Activated CD4-positive, alpha-beta T cell treated with anti-CD3 and anti-CD28 coated beads for 36 hours (primary cell): ENCODE data around the gene TNRC6A. TPM values are rescaled to one million over a fixed set of nuclear protein-coding genes. Genes with fewer than 3 reads are reported as not detected.
"Not testable (repeated sequence)": the region's sequence is repeated elsewhere in the genome, so short reads cannot be mapped to it uniquely, and the experiment has no call there.

ENCODE experiments used
- ATAC-seq: fragments of 200-7000 bp; cut with Tn5 transposase; one replicate; pipeline ENCODE4 v1.10.0; 2021; ENCODE audit warnings: mild to moderate bottlenecking, moderate library complexity
- CTCF ChIA-PET: fragments of 350-600 bp; sonication (Branson Sonifier 250); formaldehyde crosslinking; loops from one replicate; lab custom pipeline; 2021; ENCODE audit warnings: antibody characterized with exemption; lab: Charles Lee
- POLR2A ChIA-PET: fragments of 350-600 bp; sonication (Branson Sonifier 250); formaldehyde crosslinking; loops from one replicate; lab custom pipeline; 2021; ENCODE audit warnings: antibody characterized with exemption, inconsistent platforms; lab: Charles Lee
- DNase-seq: peaks from one replicate; pipeline ENCODE4 v3.0.0-alpha.2; 2020
- H3K27ac Mint-ChIP-seq: one replicate; pipeline ENCODE4 v1.8.0; 2021; ENCODE audit warnings: mixed read lengths
- H3K27me3 Mint-ChIP-seq: one replicate; pipeline ENCODE4 v1.8.0; 2021; ENCODE audit warnings: mixed read lengths
- H3K36me3 Mint-ChIP-seq: one replicate; pipeline ENCODE4 v1.8.0; 2021; ENCODE audit warnings: low read depth, mixed read lengths
- H3K4me1 Mint-ChIP-seq: one replicate; pipeline ENCODE4 v1.8.0; 2021; ENCODE audit warnings: mixed read lengths
- H3K4me3 Mint-ChIP-seq: one replicate; pipeline ENCODE4 v1.8.0; 2021; ENCODE audit warnings: mild to moderate bottlenecking, moderate library complexity, mixed read lengths
- H3K9me3 Mint-ChIP-seq: one replicate; pipeline ENCODE4 v1.8.0; 2021; ENCODE audit warnings: low read depth, mixed read lengths
- intact Hi-C, 2 experiments: fragments of 100-400 bp; cut with DNase I in 1 of 2; cut with micrococcal nuclease in 1 of 2; formaldehyde crosslinking; loops; one replicate each; pipeline versions ENCODE4 v1.14.2 to v1.15.1; 2022 to 2024; cut with DNase I, micrococcal nuclease
- total RNA-seq, 2 experiments: library from RNA; stranded (reverse); gene quantifications; one replicate each; pipeline ENCODE4 v1.2.3, GENCODE V29; 2021

The TNRC6A gene
- total RNA-seq, 2 experiments from 2014 or later, result 34.6 to 46.1 TPM

DNA sequence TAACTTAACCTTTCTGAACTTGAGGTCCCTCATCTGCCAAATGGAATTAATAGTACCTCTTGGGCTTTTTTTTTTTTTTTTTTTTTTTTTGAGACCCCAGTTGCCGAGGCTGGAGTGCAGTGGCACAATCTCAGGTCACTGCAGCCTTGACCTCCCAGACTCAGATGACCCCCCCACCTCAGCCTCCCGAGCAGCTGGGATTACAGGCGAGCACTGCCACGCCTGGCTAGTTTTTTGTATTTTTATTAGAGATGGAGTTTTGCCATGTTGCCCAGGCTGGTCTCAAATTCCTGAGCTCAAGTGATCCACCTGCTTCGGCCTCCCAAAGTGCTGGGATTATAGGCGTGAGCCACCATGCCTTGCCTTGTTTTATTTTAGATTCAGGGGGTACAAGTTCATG, 83.4 kb downstream of the TNRC6A start:
- H3K27ac Mint-ChIP-seq, ATAC-seq, POLR2A ChIA-PET, H3K4me3 Mint-ChIP-seq, H3K9me3 Mint-ChIP-seq, H3K4me1 Mint-ChIP-seq, H3K27me3 Mint-ChIP-seq, DNase-seq: not testable (repeated sequence)
- peaks cover 39% of the 10 kb centered on the region for H3K36me3 Mint-ChIP-seq
- intact Hi-C loops, result loop anchor here in 1 of 2 experiments (5.0 kb wide), 1 partner anchor 231 kb away; no protein-coding TSS in a partner anchor
- CTCF ChIA-PET, result interaction anchor here (1.1 kb wide), 1 partner anchor 17 kb away, joined by 6 read pairs; no protein-coding TSS in a partner anchor

DNA sequence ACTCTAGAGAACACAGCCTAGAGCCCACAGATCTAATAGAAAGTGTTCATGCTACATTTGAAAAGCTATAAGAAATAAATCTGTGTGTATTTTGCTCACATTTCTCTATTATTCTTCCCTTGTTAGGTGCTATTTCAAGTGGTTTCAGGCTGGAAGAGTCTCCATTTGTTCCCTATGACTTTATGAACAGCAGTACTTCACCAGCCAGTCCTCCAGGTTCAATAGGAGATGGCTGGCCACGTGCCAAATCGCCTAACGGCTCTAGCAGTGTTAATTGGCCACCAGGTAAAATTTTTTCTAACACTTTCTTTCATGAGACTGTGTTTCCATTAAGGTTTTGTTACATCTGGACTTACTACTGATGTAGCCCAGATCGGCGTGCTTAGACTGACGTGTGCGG, 85.6 kb downstream of the TNRC6A start:
- Mint-ChIP-seq H3K9me3 (no peaks in the 10 kb centered on the region), H3K4me1 (no peaks in the 10 kb centered on the region), H3K27ac (no peak overlapping the region), H3K27me3 (no peaks in the 10 kb centered on the region), H3K4me3 (no peak overlapping the region), H3K36me3 (peaks cover 44% of the 10 kb centered on the region)
- DNase-seq, result no peak
- ChIA-PET POLR2A (no interaction called here), CTCF (no interaction called here)
- intact Hi-C loops, result no loop called here
- no peak for ATAC-seq

- Mint-ChIP-seq H3K36me3 (peaks cover 50% of the 10 kb centered on the region), H3K27me3 (no peaks in the 10 kb centered on the region), H3K4me1 (no peaks in the 10 kb centered on the region), H3K4me3 (no peak overlapping the region), H3K27ac (no peak overlapping the region), H3K9me3 (no peaks in the 10 kb centered on the region)
- CTCF ChIA-PET, result no interaction called here
- intact Hi-C loops, result no loop called here
- POLR2A ChIA-PET, result no interaction called here
- ATAC-seq (no peak), DNase-seq (no peak)
These were observed 87.2 kb downstream of the TNRC6A start for GRCh38 chr16:24816688-24817087.

DNA sequence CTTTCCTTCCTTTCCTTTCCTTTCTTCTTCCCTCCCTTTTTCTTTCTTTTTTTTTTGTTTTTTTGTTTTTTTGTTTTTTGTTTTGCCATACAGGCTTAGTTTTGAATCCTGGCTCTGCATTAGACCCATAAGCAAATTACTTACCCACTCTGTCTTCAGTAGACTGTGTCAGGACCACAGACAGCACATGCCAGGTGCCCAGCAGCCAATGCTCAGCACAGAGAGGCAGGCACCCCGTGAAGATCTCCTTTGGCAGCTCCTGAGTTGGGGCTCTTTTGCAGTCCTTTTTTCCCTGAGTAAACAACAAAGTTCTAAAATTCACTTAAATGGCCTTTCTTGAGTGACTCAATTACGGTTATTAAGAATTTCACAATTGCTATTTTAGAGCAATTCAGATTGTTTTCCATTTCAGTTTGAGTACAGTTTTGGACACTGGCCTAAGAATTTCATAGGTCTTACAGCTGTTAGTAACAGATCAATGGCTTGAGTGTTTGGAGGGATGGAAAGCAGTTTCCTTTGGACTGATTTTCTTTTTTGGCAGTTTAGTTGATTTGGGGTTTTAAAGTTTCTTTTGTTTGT, 90.1 kb downstream of the TNRC6A start:
- ATAC-seq (no peak), DNase-seq (no peak)
- Mint-ChIP-seq H3K27ac (peak overlapping the region; percentile 43), H3K4me3 (no peak overlapping the region), H3K36me3 (peaks cover 52% of the 10 kb centered on the region), H3K4me1 (no peaks in the 10 kb centered on the region), H3K27me3 (no peaks in the 10 kb centered on the region), H3K9me3 (no peaks in the 10 kb centered on the region)
- ChIA-PET POLR2A (no interaction called here), CTCF (no interaction called here)
- intact Hi-C loops, result no loop called here

DNA sequence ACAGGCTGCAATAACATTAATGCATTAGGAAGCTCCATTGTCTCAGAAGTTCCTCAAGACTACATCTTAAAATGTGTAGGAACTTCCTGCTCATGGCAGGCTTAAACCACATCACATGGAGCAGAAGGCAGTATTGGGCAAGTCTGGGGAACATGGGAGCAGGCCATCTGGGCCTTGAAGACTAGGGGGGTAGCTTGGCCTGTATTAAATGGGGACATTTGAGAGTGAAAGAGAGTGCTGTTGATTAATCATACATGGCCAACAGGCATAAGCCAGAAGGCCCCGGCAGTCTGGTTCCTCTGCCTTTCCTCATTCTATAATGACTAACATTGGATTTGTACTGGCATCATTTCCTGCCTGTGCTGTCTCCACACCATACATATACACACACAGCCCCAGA, 91.1 kb downstream of the TNRC6A start:
- intact Hi-C loops, result no loop called here
- Mint-ChIP-seq H3K4me3 (no peak overlapping the region), H3K36me3 (peaks cover 47% of the 10 kb centered on the region), H3K9me3 (no peaks in the 10 kb centered on the region), H3K27me3 (no peaks in the 10 kb centered on the region), H3K27ac (no peak overlapping the region), H3K4me1 (no peaks in the 10 kb centered on the region)
- POLR2A ChIA-PET, result no interaction called here
- DNase-seq (no peak), ATAC-seq (no peak)
- CTCF ChIA-PET, result no interaction called here

DNA sequence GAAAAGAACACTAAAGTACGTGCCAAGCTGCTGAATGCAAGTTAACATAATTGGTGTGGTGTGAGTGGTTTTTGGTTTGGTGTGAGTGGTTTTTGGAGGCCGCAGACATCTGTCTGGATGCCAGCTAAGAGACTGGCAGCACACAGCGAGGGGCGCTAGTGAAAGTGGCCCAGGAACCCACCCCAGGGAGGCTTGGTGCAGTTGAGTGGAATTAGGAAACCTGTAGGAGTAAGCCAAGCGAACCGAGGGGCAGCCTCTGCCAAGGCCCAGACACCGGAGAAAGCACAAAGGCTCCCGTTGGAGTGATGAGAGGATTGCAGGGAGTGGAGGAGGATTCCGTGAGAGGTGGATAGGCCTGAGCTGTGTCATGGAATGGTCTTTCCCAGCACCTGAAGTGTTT, 91.7 kb downstream of the TNRC6A start:
- Mint-ChIP-seq H3K9me3 (no peaks in the 10 kb centered on the region), H3K27ac (peak overlapping the region; percentile 9), H3K36me3 (peaks cover 53% of the 10 kb centered on the region), H3K4me3 (no peak overlapping the region), H3K27me3 (no peaks in the 10 kb centered on the region), H3K4me1 (no peaks in the 10 kb centered on the region)
- no peak for ATAC-seq
- ChIA-PET CTCF (no interaction called here), POLR2A (no interaction called here)
- DNase-seq, result no peak
- intact Hi-C loops, result no loop called here

DNA sequence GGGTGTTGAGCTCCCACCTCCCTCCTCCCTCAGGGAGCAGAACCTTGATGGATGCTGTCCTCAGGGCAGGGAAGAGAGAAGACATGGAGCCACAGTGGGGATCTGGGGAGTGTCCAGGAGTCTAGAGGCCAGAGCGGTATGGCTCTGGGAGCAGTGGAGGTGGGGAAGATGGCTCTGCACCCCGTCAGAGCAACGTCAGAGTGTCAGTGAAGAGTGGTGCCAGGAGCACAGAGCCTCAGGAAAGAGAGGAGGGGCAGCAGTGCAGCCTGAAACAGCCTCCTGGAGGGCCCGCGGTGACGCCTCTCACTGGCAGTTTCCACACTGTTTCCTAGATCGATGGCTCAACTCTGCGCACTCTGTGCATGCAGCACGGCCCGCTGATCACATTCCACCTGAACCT, 93.1 kb downstream of the TNRC6A start:
- H3K4me1 Mint-ChIP-seq, result no peaks in the 10 kb centered on the region
- no peaks in the 10 kb centered on the region for H3K9me3 Mint-ChIP-seq
- ChIA-PET POLR2A (no interaction called here), CTCF (interaction anchor here (0.7 kb wide), 1 partner anchor 85 kb away, joined by 3 read pairs; no protein-coding TSS in a partner anchor)
- peaks cover 58% of the 10 kb centered on the region for H3K36me3 Mint-ChIP-seq
- intact Hi-C loops, result no loop called here
- H3K27ac Mint-ChIP-seq, result no peak overlapping the region
- H3K27me3 Mint-ChIP-seq, result no peaks in the 10 kb centered on the region
- no peak overlapping the region for H3K4me3 Mint-ChIP-seq
- DNase-seq (no peak), ATAC-seq (no peak)

- no peaks in the 10 kb centered on the region for H3K4me1 Mint-ChIP-seq
- ChIA-PET CTCF (no interaction called here), POLR2A (no interaction called here)
- no peaks in the 10 kb centered on the region for H3K9me3 Mint-ChIP-seq
- H3K36me3 Mint-ChIP-seq, result peaks cover 55% of the 10 kb centered on the region
- DNase-seq, result no peak
- no peak overlapping the region for H3K4me3 Mint-ChIP-seq
- no peaks in the 10 kb centered on the region for H3K27me3 Mint-ChIP-seq
- no peak for ATAC-seq
- H3K27ac Mint-ChIP-seq, result no peak overlapping the region
- intact Hi-C loops, result no loop called here
These were observed 93.5 kb downstream of the TNRC6A start for GRCh38 chr16:24822974-24823373.

GRCh38 chr16:24825696-24826095, 96.2 kb downstream of the TNRC6A start:
- Mint-ChIP-seq H3K27me3 (no peaks in the 10 kb centered on the region), H3K4me1 (no peaks in the 10 kb centered on the region), H3K27ac (no peak overlapping the region), H3K9me3 (no peaks in the 10 kb centered on the region), H3K4me3 (no peak overlapping the region), H3K36me3 (peaks cover 38% of the 10 kb centered on the region)
- DNase-seq, result no peak
- intact Hi-C loops, result no loop called here
- ATAC-seq, result no peak
- ChIA-PET POLR2A (no interaction called here), CTCF (interaction anchor here (1.3 kb wide), 1 partner anchor 9 kb away, joined by 4 read pairs; no protein-coding TSS in a partner anchor)

GRCh38 chr16:24826096-24826690, 96.7 kb downstream of the TNRC6A start:
- Mint-ChIP-seq H3K4me1 (no peaks in the 10 kb centered on the region), H3K36me3 (peaks cover 33% of the 10 kb centered on the region), H3K9me3 (no peaks in the 10 kb centered on the region), H3K27ac (no peak overlapping the region), H3K27me3 (no peaks in the 10 kb centered on the region), H3K4me3 (no peak overlapping the region)
- intact Hi-C loops, result no loop called here
- ATAC-seq, result no peak
- no peak for DNase-seq
- POLR2A ChIA-PET, result no interaction called here
- CTCF ChIA-PET, result interaction anchor here (1.3 kb wide), 1 partner anchor 8 kb away, joined by 4 read pairs; no protein-coding TSS in a partner anchor

- CTCF ChIA-PET, result no interaction called here
- no peaks in the 10 kb centered on the region for H3K27me3 Mint-ChIP-seq
These were observed 97.5 kb downstream of the TNRC6A start for GRCh38 chr16:24826817-24827566.

GRCh38 chr16:24829153-24829552, 99.7 kb downstream of the TNRC6A start:
- intact Hi-C loops, result no loop called here
- Mint-ChIP-seq H3K4me1 (no peaks in the 10 kb centered on the region), H3K36me3 (peaks cover 18% of the 10 kb centered on the region), H3K4me3 (no peak overlapping the region), H3K9me3 (no peaks in the 10 kb centered on the region), H3K27me3 (no peaks in the 10 kb centered on the region), H3K27ac (no peak overlapping the region)
- no peak for ATAC-seq
- DNase-seq, result no peak
- CTCF ChIA-PET, result no interaction called here
- POLR2A ChIA-PET, result no interaction called here

More at GRCh38 chr16:24826817-24827566, 97.5 kb downstream of the TNRC6A start:
- POLR2A ChIA-PET, result no interaction called here
- H3K36me3 Mint-ChIP-seq, result peaks cover 30% of the 10 kb centered on the region
- ATAC-seq (no peak), DNase-seq (no peak)
- no peak overlapping the region for H3K27ac Mint-ChIP-seq
- H3K4me3 Mint-ChIP-seq, result no peak overlapping the region
- H3K4me1 Mint-ChIP-seq, result no peaks in the 10 kb centered on the region
- intact Hi-C loops, result no loop called here
- no peaks in the 10 kb centered on the region for H3K9me3 Mint-ChIP-seq
